GM19395 (cell line): ENCODE results near the gene TTC7B.
"Not testable (repeated sequence)": the region's sequence is repeated elsewhere in the genome, so short reads cannot be mapped to it uniquely, and the experiment has no call there.

Experiments
- ATAC-seq: cut with Tn5 transposase; IDR thresholded peaks from one replicate; pipeline ENCODE4 v1.9.1; 2021; ENCODE audit warnings: mild to moderate bottlenecking, moderate library complexity; ENCODE audit not compliant: unreplicated experiment

TTC7B gene

DNA sequence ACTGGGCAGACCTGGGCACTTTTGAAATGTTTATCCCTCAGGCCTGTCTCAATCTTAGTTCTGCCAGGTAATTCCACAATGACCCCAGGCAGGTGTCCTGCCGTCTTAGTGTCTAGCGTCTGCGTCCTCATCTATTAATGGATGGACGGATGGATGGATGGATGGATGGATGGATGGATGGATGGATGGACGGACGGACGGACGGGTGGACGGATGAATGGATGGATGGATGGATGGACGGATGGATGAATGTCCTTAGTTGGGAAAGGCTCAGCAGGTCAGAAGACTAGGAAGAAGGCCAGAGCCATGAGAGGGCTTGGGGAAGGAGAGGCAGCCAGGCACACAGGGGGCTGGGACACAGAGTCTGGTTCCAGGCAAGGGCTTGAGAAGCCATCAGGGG, 278.1 kb downstream of the TTC7B start:
- no peak for ATAC-seq

DNA sequence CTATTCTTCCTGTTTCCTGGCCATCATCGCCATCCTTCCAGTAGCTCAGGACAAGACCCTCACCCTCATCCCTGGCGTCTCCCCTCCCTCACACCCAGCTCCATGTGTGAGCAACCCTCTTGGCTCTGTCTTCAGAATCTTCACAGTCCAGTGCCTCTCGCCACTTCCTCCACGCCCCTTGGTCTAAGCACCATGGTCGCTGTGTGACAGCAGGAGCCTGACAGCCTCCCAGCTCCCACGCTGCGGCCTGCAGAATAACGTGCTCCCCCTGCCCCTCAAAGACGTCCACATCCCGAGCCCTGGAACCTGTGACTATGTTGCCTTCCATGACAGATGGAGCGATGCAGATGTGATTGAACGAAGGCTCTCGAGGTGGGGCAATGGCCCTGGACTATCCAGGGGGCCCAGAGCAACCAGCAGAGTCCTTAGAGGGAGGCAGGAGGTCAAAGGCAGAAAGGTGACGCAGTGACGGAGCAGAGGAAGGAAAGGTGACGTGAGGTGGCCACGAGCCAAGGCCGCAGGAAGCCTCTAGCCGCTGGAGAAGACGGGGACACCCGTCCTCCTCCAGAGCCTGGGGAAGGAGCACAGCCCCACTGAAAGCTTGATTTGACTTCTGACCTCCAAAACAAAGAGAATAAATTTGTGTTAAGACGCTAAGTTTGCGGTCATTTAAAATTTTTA, 279.6 kb downstream of the TTC7B start:
- no peak for ATAC-seq

DNA sequence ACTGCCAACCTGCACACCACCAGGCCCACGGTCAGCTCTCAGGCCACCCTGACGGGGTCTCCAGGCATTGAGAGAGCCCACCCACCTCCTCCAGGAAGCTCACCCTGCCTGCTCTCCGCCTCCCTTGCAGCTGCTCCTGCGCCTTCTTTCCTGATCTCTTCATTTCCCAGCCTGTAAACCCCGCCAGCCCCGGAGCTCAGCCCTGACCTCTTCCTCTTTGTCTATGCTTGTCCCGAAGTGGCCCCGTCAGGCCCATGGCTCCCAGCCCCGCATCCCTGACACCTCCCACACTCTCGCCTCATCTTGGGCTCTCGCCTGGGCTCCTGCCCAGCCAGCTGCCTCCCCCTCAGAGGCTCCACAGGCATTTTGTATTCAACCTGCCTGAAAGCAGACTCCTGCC, 280.1 kb downstream of the TTC7B start:
- ATAC-seq = no peak

DNA sequence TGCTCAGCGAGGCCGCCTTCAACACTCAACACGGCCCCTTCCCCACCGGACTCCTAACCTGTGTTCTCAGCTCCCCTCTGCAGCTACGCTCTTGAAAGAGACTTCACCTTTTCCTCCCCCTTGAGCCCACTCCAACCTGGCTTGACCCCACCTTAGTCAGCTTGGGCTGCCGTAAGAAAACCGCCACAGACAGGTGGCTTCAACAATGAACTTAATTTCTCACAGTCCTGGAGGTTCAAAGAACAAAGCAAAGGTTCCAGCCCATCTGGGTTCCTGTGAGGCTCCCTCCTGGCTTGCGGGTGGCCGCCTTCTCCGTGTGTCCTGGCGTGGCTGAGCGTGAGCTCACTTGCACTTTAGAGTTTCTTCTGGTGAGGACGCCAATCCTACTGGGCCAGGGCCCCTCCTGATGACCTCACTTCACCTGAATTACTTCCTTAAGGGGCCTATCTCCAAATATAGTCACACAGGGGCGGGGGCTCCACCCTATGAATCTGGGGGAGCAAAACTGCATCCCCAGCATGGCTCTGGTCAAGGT, 280.6 kb downstream of the TTC7B start:
- no peak for ATAC-seq

DNA sequence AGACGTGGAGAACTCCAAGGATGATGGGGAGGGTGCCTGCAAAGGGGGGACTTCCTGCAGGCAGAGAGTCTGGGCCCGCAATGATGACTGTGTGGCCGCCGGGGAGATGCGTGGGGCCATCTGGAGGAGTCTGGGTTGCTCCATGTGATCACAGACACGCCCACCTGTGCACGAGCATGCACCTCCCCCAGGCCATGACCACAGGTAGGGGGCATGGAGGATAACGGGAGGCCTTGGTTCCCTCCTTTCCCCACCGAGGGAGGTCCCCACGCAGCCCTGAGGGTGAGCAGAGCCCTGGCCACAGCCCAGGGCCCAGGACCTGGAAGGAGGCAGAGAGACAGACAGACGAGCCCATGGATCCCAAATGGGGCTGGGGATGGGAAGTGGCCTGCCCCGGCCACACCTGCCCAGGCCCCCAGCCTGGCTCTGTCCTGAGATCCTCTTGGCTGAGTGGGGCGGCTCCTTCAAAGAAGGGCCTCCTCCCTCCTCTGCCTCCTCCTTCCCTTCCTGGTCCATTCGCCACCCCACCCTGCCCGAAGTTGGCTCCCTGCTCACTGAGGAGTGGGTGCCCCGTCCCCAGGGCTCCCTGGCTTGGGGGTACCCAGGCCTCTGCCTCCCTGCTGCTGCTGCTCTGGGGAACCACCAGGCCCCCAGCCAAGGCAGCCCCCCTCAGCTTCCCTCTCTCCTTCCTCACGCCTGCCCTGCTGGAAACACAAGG, 281.2 kb downstream of the TTC7B start:
- no peak for ATAC-seq

DNA sequence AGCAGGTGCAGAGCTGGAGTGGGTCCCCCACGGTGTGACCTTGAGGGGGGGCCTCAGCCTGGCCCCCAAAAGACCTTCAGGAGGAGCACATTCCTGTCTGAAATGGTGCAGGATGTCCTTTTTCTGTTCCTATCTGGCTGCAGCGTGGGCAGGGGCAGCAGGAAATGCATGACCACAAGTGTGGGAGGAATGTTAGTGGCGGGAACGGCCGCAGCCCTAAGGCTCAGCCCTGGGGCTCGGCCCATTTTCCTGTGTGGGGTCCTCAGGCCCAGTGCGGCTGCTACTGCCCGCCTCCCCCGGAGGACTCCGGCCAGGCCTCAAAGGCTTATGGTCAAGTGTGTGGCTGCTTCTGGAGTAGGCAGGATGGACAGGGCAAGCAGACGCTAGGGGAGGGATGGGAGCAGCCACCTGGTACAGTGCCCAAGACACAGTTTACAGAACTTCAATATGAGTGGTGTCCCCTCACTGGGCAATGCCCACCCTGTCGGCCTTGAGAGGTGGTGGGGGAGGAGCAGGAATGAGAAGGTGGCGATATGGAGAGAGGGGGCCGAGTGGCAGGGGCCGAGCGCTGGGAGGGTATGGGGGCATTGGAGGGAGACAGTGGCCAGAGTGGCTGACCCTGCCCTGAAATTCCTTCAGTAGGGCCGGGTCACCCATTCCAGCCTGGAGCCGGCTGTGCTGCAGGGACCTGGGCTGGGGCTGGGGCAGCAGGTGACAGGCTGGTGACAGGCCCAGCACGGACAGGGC, 282.0 kb downstream of the TTC7B start:
- ATAC-seq = no peak

DNA sequence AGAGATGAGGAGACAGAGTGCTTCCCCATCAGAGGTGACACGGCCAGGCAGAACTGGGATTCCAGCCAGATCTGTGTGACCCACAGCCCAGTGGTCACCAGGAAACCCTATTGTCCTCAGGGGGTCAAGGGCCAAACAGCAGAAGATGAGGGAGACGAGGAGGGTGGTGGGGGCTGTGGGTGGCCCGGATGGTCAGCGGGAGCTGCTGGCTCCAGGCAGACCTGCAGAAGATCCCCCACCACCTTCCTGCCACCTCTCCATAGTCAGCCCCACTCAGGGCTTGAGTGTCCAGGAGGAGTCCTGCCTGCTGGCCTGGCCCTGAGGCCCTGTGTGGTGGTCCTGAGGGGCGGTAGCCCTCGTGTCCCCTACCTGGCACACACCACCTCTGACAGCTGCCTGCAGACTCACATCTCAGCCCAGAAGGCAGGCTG, 282.6 kb downstream of the TTC7B start:
- ATAC-seq = no peak

DNA sequence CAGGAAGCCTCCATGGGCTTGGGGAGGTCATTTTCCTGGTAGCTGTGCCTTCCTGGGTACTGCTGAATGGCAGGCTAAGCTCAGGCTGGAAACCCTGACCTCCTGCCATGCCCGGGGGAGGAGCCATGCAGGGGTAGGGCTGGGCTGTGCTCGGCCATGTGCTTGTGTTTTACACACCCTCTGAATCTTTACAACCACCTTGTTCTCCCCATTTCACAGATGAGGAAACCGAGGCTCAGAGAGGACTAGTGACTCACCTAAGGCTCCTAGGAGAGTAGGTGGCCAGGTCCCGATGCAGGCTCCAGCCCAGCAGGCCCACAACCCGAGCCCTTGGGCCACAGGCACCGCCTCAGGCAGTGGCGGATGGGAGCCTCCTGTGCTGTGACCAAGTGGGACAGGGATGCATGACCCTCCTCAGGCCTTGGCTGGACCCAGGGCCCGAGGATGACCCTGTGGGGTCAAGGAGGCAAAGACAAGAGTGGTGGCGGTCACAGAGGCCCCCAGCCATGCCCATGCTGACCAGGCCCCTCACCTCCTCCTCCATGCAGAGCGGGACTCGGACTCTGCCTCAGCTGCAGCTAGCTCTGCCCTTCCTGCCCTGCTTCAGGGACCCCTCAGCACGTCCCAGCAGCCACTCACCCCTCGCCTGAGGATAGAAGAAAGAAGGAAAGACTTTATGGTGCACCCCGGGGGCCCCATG, 283.3 kb downstream of the TTC7B start:
- ATAC-seq = no peak

DNA sequence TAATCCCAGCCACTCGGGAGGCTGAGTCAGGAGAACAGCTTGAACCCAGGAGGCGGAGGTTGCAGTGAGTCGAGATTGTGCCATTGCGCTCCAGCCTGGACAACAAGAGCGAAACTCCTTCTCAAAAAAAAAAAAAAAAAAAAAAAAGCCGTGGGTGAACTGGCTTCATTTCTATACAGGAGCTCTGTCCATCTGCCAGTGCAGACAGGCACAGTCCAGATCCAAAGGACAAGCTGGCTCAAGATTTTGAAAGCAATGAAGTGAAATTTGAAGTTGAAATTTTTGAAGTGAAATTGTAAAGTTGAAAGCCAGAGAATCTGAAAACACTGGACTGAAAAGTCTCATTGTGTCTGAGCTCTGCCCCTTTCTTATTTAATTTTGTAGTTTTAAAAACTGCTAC, 284.7 kb downstream of the TTC7B start:
- no peak for ATAC-seq

DNA sequence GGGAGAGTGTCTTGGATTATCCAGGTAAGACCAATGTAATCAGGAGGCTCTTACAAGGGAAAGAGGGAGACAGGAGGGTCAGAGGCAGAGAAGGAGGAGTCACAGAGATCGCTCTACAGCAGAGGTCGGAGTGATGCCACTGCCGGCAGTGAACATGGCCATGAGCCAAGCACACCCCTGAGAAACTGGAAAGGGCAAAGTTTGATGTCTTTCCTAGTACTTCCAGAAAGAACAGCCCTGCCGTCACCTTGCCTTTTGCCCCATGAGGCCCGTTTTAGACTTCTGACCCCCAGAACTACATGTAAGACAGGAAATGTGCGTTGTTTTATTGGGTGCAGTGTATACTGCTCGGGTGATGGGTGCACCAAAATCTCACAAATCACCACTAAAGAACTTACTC, 285.7 kb downstream of the TTC7B start:
- no peak for ATAC-seq

DNA sequence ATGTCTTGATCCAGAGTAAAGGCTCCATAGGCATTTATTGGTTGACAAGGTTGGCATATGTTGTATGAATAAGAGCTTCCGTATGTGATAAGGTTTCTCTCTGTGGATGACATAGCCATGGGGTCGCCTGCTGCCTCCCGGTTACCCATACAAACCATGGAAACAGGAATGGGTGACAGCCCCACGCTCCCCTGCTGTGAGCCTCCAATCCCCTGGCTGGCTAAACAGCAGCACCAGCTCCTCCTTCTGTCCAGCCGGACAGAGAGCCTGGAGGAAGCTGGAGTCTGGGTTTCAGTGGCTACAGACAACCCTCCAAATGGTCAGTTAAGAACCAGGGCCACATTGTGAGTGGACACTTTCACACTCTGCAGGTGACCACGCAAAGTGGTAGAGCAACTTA, 288.3 kb downstream of the TTC7B start:
- no peak for ATAC-seq

DNA sequence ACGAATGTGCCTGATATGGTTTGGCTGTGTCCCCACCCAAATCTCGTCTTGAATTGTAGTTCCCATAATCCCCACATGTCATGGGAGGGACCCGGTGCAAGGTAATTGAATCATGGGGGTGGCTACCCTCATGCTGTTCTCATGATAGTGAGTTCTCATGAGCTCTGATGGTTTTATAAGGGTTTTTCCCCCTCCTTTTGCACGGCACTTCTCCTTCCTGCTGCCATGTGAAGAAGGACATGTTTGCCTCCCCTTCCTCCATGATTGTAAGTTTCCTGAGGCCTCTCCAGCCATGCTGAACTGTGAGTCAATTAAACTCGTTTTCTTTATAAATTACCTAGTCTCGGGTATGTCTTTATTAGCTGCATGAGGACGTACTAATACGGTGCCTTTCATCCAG, 289.7 kb downstream of the TTC7B start:
- not testable (repeated sequence) for ATAC-seq

DNA sequence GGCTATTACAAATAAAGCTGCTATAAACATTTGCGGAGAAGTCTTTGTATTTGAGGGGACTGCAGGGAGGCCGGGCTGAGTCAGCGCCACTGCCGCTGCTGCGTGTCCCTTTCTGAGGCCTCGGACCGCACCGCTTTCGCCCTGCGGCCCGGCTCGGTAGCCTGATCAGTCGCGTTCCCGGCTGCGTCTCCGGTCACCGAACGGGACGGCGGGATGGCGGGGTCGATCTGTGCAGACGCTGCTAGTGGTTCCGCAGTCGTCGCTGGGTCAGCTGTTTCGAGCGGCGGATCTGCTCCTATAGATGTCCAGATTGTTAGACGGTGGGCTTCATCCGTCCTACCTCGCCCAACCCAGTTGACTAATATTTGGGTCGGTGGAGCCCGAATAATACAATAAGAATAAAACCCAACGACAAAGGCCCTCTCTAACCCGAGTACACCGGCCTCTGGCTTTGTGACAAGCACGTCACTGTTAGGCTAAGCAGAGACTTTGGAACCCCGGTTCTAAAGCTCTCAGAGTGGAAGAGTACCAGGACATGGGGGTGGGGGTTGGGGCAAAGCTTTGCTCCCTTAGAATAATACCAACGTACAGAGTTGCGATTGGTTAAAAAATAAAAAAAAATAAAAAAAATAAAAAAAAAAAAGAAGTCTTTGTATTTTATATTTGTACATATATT, 290.7 kb downstream of the TTC7B start:
- not testable (repeated sequence) for ATAC-seq

DNA sequence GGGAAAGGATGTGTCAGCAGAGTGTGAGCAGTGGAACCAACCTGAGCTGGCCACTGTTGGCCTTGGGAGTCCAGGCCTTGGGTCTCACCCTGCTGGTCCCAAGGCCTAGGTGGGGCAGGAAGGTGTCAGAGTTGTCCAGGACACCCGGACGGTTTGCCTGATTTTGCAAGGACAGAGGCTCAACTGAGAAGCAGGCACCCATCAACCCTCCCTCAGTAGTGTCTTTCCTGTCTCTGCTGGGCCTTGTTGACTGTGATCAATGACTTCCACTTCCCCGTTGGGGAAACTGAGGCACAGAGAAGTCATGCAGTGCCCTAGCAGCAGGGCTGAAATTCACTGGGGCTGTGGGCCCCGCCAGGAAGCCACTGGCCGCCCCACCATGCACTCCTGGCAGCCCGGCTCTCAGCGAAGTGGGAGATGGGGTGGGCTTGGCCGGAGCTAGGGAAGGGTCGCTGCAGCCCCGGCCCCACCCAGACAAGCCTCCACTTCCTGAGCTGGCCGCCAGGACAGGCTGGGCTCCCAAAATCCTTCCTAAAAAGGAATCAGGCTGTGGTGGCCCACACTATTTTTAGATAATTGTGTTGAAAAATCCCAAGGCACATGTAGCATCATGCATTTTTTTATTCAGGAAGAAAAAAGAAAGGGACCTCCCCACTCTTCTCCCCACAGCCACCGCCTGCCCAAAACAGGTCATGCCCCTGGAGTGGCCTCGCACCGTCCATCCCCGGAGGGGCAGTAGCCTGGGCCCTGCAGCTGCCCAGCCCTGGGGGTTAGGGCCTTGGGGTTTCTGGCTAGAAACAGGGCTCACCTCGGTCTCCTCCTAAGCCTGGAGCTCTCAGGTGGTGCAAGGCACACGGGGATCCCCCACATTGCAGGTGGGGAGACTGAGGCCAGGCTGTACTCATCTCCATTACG, 292.0 kb downstream of the TTC7B start:
- ATAC-seq = no peak

DNA sequence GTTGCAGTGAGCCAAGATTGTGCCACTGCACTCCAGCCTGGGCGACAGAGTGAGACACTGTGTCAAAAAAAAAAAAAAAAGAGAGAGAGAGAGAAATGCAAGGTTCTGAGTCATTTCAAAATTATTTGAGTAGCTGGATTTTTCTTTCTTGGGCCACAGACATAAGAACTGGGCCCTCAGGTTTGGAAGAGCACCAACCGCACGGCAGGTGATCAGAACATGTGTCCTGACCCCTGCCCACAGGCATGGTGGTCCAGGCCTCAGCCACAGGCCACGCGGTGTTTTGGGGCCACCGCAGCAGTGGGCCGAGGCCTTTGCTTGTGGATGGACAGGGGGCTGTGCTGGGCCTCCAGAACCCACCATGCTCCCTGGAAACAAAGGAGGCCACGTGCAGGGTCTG, 292.7 kb downstream of the TTC7B start:
- no peak for ATAC-seq

DNA sequence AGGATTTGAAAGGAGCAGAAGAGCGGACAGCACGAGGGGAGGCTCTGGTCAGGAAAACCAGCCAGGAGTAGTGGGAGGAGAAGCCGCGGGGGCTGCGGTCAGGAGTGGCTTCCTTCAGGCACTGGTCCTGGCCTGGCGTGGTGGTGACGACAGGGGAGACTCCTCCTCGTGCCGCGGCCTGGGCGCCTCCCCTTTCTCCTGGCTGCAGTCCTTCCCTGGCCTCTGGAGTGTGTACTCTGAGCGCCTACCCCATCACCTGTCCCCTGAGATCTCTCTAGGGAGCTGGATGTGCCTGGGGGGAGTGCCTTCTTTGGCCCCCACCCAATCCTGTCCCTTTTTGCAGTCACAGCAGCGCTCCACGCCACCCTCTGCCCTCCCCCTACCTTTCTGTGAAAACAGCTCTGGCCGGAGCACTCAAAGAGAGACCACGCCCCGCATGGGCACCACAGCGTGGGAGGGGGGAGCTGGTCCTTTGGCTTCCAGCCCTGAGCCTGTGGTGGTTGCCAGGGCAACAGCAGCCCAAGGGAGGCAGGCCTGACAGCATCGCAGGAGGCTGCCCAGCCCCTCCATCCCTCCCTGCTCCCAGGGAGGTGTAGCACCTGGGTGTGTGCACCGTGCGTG, 293.5 kb downstream of the TTC7B start:
- no peak for ATAC-seq

DNA sequence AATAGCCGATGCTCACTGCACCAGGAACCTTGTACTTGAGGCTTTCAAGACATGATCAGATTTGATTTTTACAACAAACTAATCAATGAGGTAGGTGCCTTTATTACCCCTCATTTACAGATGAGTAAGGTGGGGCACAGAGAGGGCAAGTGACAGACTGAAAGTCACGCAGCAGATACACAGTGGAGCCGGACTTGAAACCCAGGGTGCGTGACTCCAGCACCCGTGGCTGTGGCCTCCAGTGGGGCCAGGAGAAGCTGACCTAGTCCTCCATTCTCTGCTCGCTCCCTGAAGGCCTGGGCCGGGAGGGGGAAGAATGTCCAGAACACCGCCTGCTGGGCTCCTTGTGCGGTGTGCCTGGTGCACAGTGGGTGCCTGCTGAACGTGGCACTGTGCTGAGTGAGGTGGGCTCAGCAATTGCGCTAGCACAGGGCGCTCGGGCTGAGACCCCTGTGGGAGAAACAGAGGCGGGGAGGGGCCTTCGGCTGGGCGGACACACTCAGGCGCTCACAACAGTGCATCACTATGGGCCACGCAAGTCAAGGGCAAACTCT, 294.2 kb downstream of the TTC7B start:
- no peak for ATAC-seq

DNA sequence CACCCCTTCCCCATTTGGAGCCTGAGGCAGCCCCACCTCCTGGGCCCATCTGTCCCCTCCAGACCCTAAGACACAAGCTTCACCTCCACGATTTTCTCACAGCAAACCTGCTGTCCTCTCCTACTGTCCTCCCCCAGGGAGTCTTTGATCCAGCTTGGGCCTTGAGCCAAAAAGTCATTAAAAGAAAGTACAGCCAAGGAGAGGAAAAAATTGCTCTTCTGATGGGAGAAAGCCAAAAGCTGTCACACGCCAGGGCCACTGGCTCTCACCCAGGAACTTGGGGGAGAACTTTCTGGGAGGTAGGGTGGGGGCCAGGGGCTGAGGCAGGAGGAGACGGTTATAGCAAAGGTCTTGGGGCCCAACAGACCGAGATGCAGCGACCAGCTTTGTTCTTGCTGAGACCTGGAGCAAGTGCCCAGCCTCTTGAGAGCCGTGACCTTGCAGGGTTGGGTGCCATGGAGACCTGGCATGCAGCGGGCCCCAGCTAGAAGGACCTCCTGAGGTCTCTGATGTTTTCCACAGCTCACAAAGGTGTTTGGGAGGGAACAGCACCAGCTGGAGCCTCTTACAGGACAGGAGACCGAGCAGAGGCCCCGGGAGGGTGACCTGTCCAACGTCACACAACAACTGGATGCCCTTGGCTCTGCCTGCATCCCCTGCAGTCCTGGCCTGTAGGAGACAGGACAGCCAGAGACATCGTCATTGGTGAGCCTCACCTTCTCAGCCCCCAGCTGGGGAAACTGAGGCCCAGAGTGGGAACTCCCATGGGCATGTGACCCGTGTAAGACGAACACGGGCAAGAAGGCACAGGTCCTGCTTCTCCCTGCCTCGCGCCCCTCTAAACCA, 294.9 kb downstream of the TTC7B start:
- ATAC-seq = no peak
